GM12872 (cell line): Measurements from ENCODE around the gene PSMD3.

Source experiments
- CTCF ChIP-seq: IDR thresholded peaks from 3 replicates; pipeline ENCODE4 v1.5.1; 2011; ENCODE audit warnings: low read depth, mild to moderate bottlenecking, low read length, moderate library complexity; ENCODE audit not compliant: insufficient read depth

The PSMD3 gene

GRCh38 chr17:39981766-39982375 lies 1.3 kb downstream of the PSMD3 start:
- TF ChIP-seq CTCF = no peak

GRCh38 chr17:39988206-39988810 lies 7.7 kb downstream of the PSMD3 start:
- no peak for TF ChIP-seq CTCF

- no peak for TF ChIP-seq CTCF
These were observed 13.8 kb downstream of the PSMD3 start for GRCh38 chr17:39994448-39994847.

GRCh38 chr17:39995438-39995837 lies 14.8 kb downstream of the PSMD3 start:
- no peak for TF ChIP-seq CTCF

- no peak for TF ChIP-seq CTCF
These were observed 15.6 kb downstream of the PSMD3 start for GRCh38 chr17:39996162-39996561.

- TF ChIP-seq CTCF = no peak
These were observed 16.2 kb downstream of the PSMD3 start for GRCh38 chr17:39996800-39997199.

- TF ChIP-seq CTCF = no peak
These were observed 16.9 kb downstream of the PSMD3 start for GRCh38 chr17:39997543-39997942.
